ENCODE measurements around the gene WDR37.

WDR37 gene

DNA sequence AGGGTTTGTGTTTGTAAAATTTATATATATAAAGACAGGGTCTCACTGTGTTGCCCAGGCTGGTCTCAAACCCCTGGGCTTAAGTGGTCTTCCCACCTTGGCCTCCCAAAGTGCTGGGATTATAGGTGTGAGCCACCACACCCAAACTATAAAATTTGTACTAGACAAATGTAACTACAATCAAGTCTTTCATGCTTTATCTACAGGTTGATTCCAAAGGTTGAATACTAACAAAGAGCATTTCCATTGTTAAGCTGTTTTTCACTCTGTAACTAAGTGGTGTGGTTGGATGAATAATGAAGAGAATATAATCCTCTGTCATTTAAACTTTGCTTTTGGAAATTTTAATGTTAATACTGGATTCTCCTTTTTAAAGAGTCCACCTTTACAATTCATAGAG, 22.5 kb downstream of the WDR37 start:
- DNase-seq, result no peak

DNA sequence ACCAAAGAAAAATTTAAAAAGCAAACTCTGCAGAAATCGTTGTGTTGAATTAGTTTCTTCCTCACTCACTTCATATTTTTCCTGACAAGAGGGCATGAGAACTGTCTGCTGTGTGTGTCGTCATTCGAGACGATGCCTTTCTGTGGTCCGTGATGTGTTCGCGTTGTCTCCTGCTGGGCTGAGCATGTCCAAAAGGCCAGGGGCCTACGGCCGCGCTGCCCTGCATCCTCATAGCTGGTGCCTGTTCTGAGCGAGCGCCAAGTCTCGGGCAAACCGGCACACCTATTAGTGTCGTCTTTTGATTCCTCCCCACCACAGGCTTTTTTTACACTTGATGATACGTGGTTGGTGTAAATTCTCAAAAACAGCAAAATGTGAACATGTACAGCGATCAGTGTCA, 27.4 kb downstream of the WDR37 start:
- DNase-seq, result no peak

DNA sequence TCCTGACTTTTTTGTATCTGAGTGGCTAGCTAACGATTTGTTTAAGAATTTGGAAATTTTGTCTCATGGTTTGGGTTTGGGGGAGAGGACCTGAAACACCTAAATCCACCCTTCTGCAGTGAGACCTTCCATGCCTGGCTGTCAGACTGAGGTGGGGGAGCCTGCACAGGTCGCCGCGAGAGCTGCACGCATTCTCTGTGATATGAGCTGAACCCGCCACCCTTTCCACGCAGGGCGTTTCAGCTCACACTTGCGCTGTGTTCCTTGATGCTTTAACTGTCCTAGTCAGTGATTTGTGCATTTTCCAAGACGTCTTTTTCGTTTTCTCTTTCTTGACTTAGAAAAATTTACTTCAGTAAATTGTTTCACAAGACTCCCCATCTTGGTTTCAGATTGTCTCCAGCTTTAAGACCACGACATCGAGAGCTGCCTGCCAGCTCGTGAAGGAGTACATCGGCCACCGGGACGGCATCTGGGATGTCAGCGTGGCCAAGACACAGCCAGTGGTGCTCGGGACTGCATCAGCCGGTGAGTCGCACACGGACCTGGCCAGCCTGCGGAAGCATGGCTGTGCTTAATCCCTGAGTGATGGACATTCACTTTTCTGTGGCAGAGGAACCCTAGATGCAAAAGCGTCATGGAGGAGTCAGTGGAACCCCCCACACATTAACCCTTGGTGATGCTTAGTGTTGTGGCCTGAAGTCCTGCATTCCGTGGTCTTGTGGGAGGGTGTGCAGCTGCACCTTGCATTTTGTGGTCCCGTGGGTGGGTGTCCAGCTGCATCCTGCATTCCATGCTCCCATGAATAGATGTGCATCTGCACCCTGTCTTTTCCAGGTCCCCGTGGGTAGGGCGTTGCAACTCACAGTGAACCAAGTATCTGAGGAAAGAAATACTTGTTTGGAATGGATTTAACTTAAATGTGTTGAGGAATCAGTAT, 28.1 kb downstream of the WDR37 start:
- DNase-seq, result no peak

GRCh38 chr10:1085258-1085657, 29.1 kb downstream of the WDR37 start:
- no peak for DNase-seq

GRCh38 chr10:1086787-1087186, 30.6 kb downstream of the WDR37 start:
- no peak for DNase-seq

- no peak for DNase-seq
Observed at GRCh38 chr10:1089017-1089689, 33.0 kb downstream of the WDR37 start.

DNA sequence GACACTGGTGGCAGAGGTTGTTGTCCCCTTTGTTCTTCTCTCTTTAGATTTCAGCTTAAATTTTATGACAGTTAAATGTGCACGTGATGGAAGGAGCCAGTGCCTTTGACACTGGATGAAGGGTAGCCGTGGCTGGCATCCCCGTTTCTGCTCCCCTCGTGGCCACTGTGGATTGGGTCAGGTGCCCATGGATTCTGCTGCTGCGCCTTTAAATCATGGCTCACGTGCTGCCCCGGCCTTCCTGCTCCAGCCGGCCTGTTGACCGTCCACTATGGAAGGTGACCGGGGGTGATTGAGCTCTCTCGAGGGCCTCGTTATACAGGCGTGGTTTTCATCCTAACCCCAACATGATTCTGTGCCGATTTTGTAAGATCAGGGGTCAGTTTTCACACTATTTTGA, 34.5 kb downstream of the WDR37 start:
- DNase-seq, result no peak

DNA sequence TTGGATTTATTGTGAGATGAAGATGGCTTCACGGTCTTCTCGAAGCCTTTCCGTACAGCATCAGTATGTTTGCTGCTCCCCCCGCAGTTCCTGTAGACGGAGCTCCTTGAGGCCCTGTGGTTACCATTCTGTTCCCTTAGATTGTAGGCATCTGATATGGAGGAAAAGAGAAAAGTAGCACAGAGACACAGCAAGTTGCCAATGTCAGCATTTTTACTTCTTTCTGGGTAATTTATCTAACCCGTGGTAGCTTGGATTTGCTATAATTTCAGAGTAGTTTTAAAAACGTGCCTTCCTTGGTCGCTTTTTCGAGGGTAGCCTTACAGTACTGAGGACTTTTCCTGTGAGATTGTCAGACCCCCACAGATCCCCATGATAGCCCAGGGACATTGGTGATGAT, 37.5 kb downstream of the WDR37 start:
- no peak for DNase-seq

- no peak for DNase-seq
Observed at GRCh38 chr10:1094112-1095057, 38.2 kb downstream of the WDR37 start.

GRCh38 chr10:1095498-1095897, 39.3 kb downstream of the WDR37 start:
- no peak for DNase-seq

GRCh38 chr10:1096287-1096889, 40.2 kb downstream of the WDR37 start:
- no peak for DNase-seq

DNA sequence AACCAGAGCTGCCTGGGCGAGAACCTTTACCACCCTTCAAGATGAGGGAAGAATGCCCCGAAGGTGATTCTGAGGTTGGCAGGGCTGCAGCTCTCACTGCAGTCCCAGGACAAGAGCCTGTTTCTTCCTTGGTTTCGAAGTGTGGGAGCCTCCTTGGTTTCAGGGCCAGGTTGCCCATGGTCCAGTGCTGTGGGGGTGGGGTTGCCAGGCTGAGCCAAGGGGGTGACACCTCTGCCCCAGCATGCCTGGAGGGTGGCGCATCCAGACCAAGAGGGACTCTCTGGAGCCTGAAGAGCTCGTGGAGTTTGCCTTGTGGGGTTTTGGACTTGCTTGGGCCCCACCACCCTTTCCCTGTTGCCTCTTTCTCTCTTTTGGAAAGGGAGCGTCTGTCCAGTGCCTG, 41.3 kb downstream of the WDR37 start:
- DNase-seq, result no peak

- no peak for DNase-seq
Observed at GRCh38 chr10:1100143-1100542, 44.0 kb downstream of the WDR37 start.

GRCh38 chr10:1100691-1101368, 44.6 kb downstream of the WDR37 start:
- DNase-seq, result no peak

- no peak for DNase-seq
Observed at GRCh38 chr10:1101946-1102345, 45.8 kb downstream of the WDR37 start.

GRCh38 chr10:1102416-1102815, 46.2 kb downstream of the WDR37 start:
- no peak for DNase-seq

DNA sequence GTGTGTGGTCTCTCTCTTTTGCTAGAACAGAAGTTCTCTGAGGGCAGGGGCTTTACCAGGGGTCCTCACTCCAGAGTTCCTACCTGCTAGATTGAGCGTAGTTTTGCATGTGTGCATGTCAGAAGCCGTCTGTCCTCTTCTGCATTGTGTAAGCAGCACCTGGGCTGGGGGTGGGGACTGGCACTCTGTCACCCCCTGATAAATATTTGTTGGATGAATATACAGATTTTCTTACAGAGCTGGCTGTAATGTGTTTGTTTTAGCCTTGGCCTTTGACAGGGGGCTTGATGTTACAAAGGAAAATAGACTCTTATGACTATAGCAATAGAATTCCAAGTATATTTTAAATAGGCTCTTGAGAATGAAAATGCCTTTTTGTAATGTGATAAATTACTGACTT, 46.6 kb downstream of the WDR37 start:
- no peak for DNase-seq

DNA sequence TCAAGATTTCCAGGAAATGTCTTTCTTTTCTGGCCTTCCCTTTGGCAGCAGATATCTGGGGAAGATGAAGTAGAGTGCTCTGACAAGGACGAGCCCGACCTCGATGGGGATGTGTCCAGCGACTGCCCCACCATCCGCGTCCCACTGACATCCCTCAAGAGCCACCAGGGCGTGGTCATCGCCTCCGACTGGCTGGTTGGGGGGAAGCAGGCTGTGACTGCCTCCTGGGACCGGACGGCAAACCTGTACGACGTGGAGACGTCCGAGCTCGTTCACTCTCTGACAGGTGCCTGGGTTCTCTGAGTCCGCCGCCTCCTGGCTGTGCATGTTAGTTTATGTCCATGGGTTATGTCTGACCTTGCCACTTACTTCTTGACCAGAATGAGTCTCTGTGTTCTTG, 47.4 kb downstream of the WDR37 start:
- DNase-seq, result no peak

DNA sequence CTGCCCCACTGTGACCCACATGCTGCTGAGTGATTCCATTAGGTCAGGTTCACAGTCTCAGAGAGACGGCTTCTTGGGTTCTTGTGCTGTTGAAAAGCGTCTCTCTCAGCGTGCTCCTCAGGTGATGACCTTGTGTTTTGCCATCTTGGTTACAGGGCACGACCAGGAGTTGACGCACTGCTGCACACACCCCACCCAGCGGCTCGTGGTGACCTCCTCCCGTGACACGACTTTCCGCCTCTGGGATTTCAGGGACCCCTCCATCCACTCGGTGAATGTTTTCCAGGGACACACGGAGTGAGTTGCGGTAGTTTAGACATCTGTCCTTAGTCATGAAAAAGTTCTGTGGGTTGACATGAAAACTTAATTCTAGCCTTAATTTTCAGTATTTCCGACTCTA, 48.8 kb downstream of the WDR37 start:
- DNase-seq, result no peak

DNA sequence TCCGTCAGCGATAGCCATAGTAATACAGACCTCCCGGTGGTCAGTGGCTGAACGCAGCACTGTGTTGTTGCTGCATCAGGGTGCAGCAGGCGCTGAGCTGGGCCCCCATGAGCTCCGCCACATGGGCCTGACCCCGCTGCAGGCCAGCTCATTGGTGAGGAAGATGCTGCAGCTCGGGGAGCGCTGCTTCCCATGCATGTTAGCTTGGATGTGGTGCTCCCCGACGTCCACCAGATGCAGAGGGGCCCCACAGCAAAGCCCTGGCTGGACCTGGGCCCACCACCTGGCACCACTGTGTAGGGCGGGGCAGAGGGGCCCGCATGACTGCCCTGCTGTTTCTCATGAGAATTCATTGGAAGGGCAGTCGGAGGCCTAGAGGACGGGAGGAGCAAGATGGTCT, 50.8 kb downstream of the WDR37 start:
- no peak for DNase-seq

DNA sequence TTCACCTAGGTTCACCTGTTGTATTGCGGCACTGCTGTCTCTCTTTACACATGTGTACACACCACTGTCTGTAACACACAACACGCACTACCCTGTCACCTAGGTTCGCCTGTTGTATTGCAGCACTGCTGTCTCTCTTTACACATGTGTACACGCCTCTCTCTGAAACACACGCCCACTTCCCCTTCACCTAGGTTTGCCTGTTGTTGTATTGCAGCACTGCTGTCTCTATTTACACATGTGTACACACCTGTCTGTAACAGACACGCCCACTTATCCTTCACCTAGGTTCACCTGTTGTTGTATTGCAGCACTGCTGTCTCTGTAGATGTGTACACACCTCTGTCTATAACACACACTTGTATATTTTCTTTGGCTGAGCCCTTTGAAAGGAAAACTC, 51.5 kb downstream of the WDR37 start:
- DNase-seq, result no peak

Measured in activated effector memory CD4-positive, alpha-beta T cell treated with Interleukin-2 at 50 U/mL for 16 hours (primary cell).